CD4-positive, alpha-beta T cell treated with Interleukin-21 for 1 hour (primary cell): Measurements from ENCODE around the gene PDE6H.
A peak's percentile ranks its signal among the peaks of the same experiment; 100 is the strongest.

Source experiments
- DNase-seq: peaks from one replicate; pipeline ENCODE4 v3.0.0-alpha.2; 2020

PDE6H gene

GRCh38 chr12:14972816-14973215, at the start of gene PDE6H:
Gene PDE6H (plus strand): TSS chr12:14973042. CDS start chr12:14978013, 4,971 bp downstream.
- no peak for DNase-seq

- no peak for DNase-seq
Measured at GRCh38 chr12:14923944-14924343, 48.9 kb upstream of the PDE6H start.

- no peak for DNase-seq
Measured at GRCh38 chr12:14924541-14924940, 48.3 kb upstream of the PDE6H start.

GRCh38 chr12:14927267-14927666, 45.6 kb upstream of the PDE6H start:
- DNase-seq: no peak

- DNase-seq: no peak
Measured at GRCh38 chr12:14928931-14929330, 43.9 kb upstream of the PDE6H start.

GRCh38 chr12:14930299-14930698, 42.5 kb upstream of the PDE6H start:
- DNase-seq: no peak

- no peak for DNase-seq
Measured at GRCh38 chr12:14931359-14931758, 41.5 kb upstream of the PDE6H start.

- no peak for DNase-seq
Measured at GRCh38 chr12:14931791-14932560, 40.9 kb upstream of the PDE6H start.

- no peak for DNase-seq
Measured at GRCh38 chr12:14934511-14934910, 38.3 kb upstream of the PDE6H start.

GRCh38 chr12:14935031-14935430, 37.8 kb upstream of the PDE6H start:
- DNase-seq: no peak

- no peak for DNase-seq
Measured at GRCh38 chr12:14936224-14936861, 36.5 kb upstream of the PDE6H start.

GRCh38 chr12:14937014-14937413, 35.8 kb upstream of the PDE6H start:
- no peak for DNase-seq

- DNase-seq: no peak
Measured at GRCh38 chr12:14937689-14938088, 35.2 kb upstream of the PDE6H start.

GRCh38 chr12:14938301-14938700, 34.5 kb upstream of the PDE6H start, which contains the start of gene ERP27:
Gene ERP27 (minus strand): TSS chr12:14938537. CDS start chr12:14938508, 29 bp downstream.
- DNase-seq: no peak

GRCh38 chr12:14941369-14941768, 31.5 kb upstream of the PDE6H start:
- no peak for DNase-seq

- no peak for DNase-seq
Measured at GRCh38 chr12:14942196-14942931, 30.5 kb upstream of the PDE6H start.

GRCh38 chr12:14946162-14946561, 26.7 kb upstream of the PDE6H start:
- no peak for DNase-seq

- DNase-seq: no peak
Measured at GRCh38 chr12:14946861-14947260, 26.0 kb upstream of the PDE6H start.

- peak; percentile 90 for DNase-seq
Measured at GRCh38 chr12:14948672-14949071, 24.2 kb upstream of the PDE6H start.

GRCh38 chr12:14949631-14950030, 23.2 kb upstream of the PDE6H start:
- DNase-seq: no peak

GRCh38 chr12:14950421-14950820, 22.4 kb upstream of the PDE6H start:
- DNase-seq: no peak

- no peak for DNase-seq
Measured at GRCh38 chr12:14950982-14951746, 21.7 kb upstream of the PDE6H start.

- DNase-seq: no peak
Measured at GRCh38 chr12:14951851-14952250, 21.0 kb upstream of the PDE6H start.
